ENCODE data around the gene ZSCAN1. TPM values are rescaled to one million over a fixed set of nuclear protein-coding genes. Genes with fewer than 3 reads are reported as not detected.

Gene ZSCAN1
- total RNA-seq, 1 experiment from 2014 or later: not detected

- DNase-seq (ENCODE audit: low read depth): no peak
These were observed 4.9 kb downstream of the ZSCAN1 start for GRCh38 chr19:58038688-58039204.

- DNase-seq (ENCODE audit: low read depth): no peak
These were observed 7.1 kb downstream of the ZSCAN1 start for GRCh38 chr19:58040751-58041525.

GRCh38 chr19:58042495-58043340, 8.9 kb downstream of the ZSCAN1 start:
- no peak for DNase-seq (ENCODE audit: low read depth)

GRCh38 chr19:58044391-58044790, 10.6 kb downstream of the ZSCAN1 start:
- DNase-seq (ENCODE audit: low read depth): no peak

- DNase-seq (ENCODE audit: low read depth): no peak
These were observed 11.1 kb downstream of the ZSCAN1 start for GRCh38 chr19:58044886-58045285.

GRCh38 chr19:58045411-58046050, 11.7 kb downstream of the ZSCAN1 start:
- DNase-seq (ENCODE audit: low read depth): no peak

- no peak for DNase-seq (ENCODE audit: low read depth)
These were observed 13.0 kb downstream of the ZSCAN1 start for GRCh38 chr19:58046856-58047255.

GRCh38 chr19:58047672-58048071, 13.8 kb downstream of the ZSCAN1 start:
- DNase-seq (ENCODE audit: low read depth): no peak

- no peak for DNase-seq (ENCODE audit: low read depth)
These were observed 18.4 kb downstream of the ZSCAN1 start for GRCh38 chr19:58052256-58052655.

GRCh38 chr19:58053480-58054156, 19.8 kb downstream of the ZSCAN1 start:
- no peak for DNase-seq (ENCODE audit: low read depth)

- no peak for DNase-seq (ENCODE audit: low read depth)
These were observed 21.4 kb downstream of the ZSCAN1 start for GRCh38 chr19:58054901-58055874.

- DNase-seq (ENCODE audit: low read depth): no peak
These were observed 22.4 kb downstream of the ZSCAN1 start for GRCh38 chr19:58056261-58056660.

GRCh38 chr19:58056861-58057260, 23.0 kb downstream of the ZSCAN1 start:
- DNase-seq (ENCODE audit: low read depth): no peak

GRCh38 chr19:58058467-58058866, 24.6 kb downstream of the ZSCAN1 start:
- no peak for DNase-seq (ENCODE audit: low read depth)

- DNase-seq (ENCODE audit: low read depth): no peak
These were observed 25.3 kb downstream of the ZSCAN1 start, which contains the start of gene ZNF135 for GRCh38 chr19:58059003-58059670. TSS of gene ZNF135 (plus strand) at chr19:58059282. CDS start at chr19:58060003, 721 bp downstream.

- no peak for DNase-seq (ENCODE audit: low read depth)
These were observed 25.9 kb downstream of the ZSCAN1 start for GRCh38 chr19:58059671-58060078.

GRCh38 chr19:58060231-58060630, 26.4 kb downstream of the ZSCAN1 start:
- DNase-seq (ENCODE audit: low read depth): no peak

GRCh38 chr19:58063712-58064111, 29.9 kb downstream of the ZSCAN1 start:
- DNase-seq (ENCODE audit: low read depth): no peak

GRCh38 chr19:58067240-58067912, 33.6 kb downstream of the ZSCAN1 start:
- no peak for DNase-seq (ENCODE audit: low read depth)
